SW 1271 (cell line): ENCODE data around the gene LDLRAD4.
"Not testable (repeated sequence)": the region's sequence is repeated elsewhere in the genome, so short reads cannot be mapped to it uniquely, and the experiment has no call there.

Experiments used
- DNase-seq, 2 experiments: peaks; one replicate each; lab custom pipeline; 2025; lab: John Stamatoyannopoulos, UW

LDLRAD4 gene

GRCh38 chr18:13635046-13635445 lies 416.5 kb downstream of the LDLRAD4 start:
- no peak for DNase-seq

- DNase-seq: no peak
Measured at GRCh38 chr18:13638719-13639595, 420.4 kb downstream of the LDLRAD4 start.

DNA sequence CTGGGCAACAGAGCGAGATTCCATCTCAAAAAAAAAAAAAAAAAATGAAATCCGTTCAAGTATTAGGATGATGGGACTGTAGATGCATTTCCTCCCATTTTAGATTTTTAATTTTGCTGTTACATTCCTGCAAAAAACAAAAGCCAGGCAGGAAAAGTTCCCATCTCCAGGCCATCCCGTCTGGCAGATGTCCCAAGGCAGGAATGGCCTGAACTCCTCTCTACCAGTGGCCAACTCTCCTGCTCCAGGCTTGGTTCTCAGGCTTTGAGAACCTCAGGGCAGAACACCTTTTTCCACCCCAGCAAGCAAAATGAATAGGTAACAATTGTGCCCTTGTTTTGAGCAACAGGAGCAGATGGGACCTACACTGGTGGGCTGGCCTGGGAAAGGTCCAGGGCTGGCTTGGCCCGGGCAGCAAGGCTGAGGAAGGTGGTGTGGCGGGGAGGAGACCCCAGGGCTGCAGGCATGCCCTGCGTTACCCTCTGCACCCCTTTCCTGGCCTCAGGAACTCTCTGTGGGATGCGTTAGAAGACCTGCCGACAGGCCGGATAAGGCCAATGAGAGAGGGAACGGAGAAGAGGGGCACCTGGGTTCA lies 421.8 kb downstream of the LDLRAD4 start:
- no peak for DNase-seq

DNA sequence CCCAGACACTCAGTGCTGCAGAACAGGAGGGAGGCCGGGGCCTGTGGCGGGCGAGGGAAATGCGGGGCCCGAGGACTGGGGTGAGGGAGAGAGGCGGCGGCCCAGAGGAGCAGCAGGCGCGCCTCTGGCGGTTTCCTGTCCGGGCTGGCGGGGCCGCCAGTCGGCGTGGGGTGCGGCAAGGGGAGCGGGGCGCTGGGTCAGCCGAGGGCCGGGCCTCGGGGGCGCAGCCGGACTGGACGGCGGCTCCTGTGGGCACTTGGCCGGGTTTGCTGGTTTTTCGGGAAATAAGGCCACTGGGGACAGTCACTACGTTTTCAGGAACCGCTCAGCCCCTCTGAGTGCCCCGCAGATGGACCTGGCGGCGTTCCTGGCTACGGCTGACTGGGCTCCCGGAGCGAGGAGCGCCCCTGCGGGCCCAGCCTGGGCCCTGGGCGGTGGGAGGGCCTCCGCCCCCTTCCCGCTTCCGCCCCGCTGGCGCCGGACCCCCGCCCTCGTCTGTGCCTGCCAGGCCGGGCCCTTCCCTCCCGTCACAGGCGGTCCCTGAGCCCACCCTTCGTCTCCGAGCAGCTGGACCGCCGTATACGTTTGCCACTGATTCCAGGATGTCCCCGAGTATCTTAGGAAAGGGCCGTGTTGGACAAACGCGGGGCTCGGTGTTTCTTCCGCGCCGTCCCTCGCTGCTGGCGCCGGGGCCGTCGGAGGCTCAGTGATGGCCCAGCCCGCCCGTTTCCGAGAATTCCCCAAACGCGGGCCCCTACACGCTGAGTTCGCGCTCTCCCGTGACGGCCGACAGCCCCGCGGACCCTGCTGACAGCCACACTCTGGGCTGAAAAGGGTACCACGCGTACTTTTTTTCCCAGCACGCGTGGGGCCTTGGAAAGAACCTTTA lies 423.2 kb downstream of the LDLRAD4 start:
- no peak for DNase-seq

DNA sequence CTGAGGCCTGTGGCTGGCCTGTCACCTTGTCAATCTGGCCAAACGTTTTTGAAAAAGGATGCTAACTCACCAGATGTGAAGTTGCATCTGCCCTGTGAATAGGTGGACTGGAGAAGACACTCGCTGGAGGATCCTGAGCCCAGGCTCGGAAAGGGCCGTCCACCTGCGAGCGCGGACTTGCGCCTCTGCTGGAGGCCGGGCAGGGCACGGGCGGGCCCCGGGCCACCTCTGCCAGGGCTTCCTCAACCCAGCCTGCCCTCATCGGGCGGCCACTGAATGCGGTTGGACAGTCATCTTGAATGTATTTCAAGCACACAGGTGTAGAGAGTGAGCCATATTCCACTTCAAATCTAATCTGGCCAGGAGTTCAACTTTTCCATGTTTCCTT lies 423.9 kb downstream of the LDLRAD4 start:
- no peak for DNase-seq

- DNase-seq: no peak
Measured at GRCh38 chr18:13643261-13643751, 424.7 kb downstream of the LDLRAD4 start.

DNA sequence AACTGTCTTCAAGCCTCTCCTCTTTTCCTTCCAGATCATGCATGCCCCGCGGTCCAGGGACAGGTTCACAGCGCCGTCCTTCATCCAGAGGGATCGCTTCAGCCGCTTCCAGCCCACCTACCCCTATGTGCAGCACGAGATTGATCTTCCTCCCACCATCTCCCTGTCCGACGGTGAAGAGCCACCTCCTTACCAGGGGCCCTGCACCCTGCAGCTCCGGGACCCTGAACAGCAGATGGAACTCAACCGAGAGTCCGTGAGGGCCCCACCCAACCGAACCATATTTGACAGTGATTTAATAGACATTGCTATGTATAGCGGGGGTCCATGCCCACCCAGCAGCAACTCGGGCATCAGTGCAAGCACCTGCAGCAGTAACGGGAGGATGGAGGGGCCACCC lies 426.5 kb downstream of the LDLRAD4 start:
- DNase-seq: no peak

- no peak for DNase-seq
Measured at GRCh38 chr18:13646633-13647032, 428.1 kb downstream of the LDLRAD4 start.

GRCh38 chr18:13647761-13648160 lies 429.2 kb downstream of the LDLRAD4 start:
- no peak for DNase-seq

GRCh38 chr18:13649397-13650390 lies 431.1 kb downstream of the LDLRAD4 start:
- no peak for DNase-seq

DNA sequence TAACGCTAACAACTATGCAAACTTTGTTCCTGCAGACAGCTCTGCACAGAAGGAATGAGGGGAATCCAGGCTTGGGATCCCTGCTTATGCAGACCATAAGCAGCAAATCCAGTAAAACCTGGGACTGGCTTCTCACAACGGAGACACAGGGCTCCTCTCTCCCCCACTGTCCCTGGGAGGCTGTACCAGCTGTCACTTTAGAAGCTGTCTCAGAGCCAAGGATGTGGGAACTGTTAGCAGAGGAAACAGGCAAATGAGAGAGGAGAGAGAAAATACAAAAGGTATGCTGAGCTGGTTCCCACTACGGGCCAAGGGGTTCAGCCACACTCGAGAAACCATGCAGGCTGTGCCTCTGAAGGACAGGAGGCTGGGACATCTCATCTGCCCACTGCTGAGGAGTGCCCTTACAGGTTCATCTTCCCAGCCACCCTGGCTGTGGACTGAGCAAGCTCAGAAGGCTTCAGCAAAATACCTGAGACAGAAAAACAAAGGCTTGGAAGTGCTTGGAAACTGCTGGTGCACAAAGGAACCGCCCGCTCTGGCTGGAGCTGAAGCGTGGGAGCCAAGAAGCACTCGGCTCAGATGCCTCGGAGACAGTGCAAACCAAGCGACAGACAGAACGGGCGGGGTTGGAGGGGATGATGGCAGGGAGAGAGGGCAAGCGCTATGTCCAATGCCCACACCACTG lies 435.3 kb downstream of the LDLRAD4 start:
- no peak for DNase-seq

- no peak for DNase-seq
Measured at GRCh38 chr18:13657974-13658373, 439.4 kb downstream of the LDLRAD4 start.

DNA sequence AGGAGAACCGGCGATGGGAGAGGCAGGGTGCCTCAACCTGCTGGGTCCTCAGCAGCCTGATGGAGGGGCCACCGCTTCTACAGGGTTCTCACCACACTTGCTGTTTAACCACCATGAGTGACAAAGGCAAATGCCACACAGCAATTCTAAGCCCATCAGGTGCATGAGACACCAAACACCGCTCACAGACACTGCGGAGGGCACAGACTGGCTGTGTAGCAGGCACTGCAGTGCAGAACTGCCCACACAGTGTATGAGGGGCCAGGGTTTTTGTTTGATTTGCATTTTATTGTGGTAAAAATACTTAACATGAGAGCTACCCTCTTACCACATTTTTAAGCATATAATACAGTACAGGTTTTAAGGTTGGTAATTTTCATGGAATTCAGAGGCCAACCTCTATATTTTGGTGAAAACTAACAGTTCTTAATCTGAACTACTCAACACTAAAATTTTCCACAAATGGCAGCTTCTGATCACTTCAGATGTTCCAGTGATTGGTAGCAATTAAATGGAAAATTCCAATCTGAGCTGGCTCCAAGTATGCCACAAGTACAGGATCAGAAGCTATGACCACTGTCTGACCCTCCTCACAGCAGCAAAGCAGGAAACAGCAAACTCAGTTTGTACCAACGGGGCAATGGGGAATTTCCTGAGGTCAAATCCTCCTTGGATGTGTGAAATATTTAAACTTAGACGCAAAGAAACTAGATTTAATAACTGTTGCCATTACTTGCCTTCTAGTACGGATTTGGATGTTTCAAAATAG lies 440.1 kb downstream of the LDLRAD4 start:
- no peak for DNase-seq

DNA sequence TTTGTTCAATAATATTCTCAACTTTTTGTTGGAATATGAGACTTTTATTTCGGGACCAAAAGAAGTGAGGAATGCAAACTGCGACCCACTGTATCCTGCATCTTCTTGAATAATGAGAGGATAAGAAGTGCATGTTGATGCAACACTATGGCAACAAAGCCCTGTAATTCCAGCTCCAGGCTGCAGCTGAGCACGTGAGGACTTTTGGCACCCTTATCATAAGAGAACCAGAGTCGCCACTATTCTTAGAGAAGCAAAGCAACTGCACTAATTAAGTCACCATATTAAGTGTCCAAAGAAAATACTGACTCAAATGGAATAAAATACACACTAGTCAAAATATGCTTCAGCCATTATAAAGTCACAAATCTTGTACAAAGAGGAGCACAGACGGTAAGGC lies 441.9 kb downstream of the LDLRAD4 start:
- DNase-seq: no peak

DNA sequence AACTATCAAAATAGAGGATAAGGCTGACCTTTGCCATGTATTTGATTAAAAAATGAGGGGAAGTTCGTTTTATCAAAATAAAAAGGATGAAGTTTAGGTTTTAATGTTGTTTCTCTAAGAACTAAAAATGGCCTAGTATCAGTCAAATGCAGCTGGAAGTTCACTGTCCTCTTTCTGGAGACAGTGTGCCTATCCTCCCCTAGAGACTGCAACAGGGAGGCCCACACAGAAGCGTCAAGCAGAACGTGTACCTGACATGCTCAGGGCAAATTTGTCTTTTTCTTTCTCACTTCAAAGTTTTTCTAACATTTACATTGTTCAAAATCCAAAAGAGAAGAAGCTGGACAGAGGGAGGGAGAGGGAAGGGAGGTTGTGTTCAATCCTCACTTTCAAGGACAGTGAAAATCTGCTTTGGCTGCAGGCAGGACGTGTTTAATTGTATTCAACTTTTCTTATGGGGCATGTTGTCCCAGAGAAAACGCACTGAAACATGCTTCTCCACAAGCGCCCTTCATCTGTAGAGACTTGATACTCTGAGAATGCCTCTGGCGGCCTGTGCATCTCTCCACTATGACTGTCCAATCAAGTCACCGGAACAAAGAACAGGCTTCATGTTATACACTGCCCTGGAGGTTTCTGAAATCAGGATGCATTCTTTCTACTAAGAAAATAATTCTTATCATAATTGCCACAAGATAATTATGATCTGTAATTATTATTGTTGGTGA lies 442.7 kb downstream of the LDLRAD4 start:
- DNase-seq: no peak

GRCh38 chr18:13661779-13662256 lies 443.3 kb downstream of the LDLRAD4 start:
- no peak for DNase-seq

GRCh38 chr18:13672657-13673056 lies 454.1 kb downstream of the LDLRAD4 start:
- no peak for DNase-seq

- DNase-seq: no peak
Measured at GRCh38 chr18:13676471-13676870, 457.9 kb downstream of the LDLRAD4 start.

DNA sequence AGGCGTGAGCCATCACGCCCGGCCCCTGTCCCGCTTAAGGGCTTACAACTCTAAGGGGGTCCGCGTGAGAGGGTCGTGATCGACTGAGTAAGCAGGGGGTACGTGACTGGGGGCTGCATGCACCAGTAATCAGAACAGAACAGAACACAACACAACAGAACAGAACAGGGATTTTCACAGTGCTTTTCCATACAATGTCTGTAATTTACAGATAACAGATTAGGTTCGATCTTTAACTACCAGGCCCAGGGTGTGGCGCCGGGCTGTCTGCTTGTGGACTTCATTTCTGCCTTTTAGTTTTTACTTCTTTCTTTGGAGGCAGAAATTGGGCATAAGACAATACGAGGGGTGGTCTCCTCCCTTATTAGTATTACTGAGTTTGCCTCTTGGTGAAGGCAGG lies 458.8 kb downstream of the LDLRAD4 start:
- DNase-seq: not testable (repeated sequence)
